HG02973 (cell line): ENCODE measurements around the gene RNF4.
"Not testable (repeated sequence)": the region's sequence is repeated elsewhere in the genome, so short reads cannot be mapped to it uniquely, and the experiment has no call there.

Experiments used
- ATAC-seq: cut with Tn5 transposase; IDR thresholded peaks from one replicate; pipeline ENCODE4 v1.9.1; 2021; ENCODE audit warnings: moderate library complexity; ENCODE audit not compliant: unreplicated experiment

The RNF4 gene

GRCh38 chr4:2516635-2517034 is 47.7 kb downstream of the RNF4 start:
- no peak for ATAC-seq

DNA sequence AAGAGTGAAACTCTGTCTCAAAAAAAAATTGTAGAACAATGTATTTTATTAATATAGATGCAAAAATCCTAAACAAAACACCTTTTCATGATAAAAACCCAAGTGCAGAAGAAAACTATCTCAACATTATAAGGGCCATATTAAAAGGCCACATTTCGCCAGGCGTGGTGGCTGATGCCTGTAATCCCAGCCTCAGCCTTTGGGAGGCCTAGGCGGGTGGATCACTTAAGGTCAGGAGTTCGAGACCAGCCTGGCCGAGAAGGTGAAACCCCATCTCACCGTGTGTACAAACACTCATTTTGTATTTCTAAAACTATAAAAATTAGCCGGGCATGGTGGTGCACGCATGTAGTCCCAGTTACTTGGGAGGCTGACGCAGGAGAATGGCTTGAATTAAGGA is 57.7 kb downstream of the RNF4 start:
- ATAC-seq, result no peak

GRCh38 chr4:2534904-2535375 is 66.0 kb downstream of the RNF4 start:
- no peak for ATAC-seq

DNA sequence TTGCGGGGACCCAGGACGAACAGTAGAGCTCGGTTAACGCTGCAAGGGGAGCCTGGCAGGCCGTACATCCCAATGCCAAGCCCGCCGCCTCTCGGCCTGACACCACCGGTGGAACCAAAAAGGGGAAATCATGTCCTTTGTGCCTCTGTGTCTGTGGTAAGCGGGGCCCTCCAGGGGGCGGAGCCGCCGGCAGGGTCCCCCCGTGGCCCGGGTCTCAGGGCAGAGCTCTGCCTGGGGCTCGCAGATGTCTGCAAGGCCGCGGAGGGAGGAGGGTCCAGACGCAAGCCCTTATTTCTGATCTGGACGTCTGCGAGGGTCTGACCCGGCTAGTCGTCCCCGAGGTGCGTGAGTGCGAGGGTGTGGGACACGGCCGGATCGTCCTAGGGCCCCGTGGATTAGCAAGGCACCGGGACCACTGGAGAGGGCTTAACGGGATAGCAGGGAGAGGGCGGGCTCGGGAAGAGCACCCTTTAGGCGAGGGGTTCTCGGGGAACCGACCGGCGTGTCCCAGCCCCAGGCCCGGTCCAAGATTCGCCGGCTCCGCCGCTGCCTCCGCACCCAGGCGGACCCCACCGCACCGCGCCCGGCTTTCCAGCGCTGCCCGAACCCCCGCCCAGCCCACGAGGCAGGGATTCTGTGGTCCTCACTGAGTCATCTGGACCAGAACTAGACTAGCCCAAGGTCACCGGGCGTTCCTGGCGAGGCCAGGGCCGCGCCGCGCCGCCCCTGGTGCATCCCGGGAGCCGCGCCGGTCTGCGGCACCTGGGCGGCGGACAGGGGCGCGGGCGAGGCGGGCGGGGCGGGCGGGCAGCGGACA is 66.7 kb downstream of the RNF4 start:
- ATAC-seq, result peak; percentile 11

DNA sequence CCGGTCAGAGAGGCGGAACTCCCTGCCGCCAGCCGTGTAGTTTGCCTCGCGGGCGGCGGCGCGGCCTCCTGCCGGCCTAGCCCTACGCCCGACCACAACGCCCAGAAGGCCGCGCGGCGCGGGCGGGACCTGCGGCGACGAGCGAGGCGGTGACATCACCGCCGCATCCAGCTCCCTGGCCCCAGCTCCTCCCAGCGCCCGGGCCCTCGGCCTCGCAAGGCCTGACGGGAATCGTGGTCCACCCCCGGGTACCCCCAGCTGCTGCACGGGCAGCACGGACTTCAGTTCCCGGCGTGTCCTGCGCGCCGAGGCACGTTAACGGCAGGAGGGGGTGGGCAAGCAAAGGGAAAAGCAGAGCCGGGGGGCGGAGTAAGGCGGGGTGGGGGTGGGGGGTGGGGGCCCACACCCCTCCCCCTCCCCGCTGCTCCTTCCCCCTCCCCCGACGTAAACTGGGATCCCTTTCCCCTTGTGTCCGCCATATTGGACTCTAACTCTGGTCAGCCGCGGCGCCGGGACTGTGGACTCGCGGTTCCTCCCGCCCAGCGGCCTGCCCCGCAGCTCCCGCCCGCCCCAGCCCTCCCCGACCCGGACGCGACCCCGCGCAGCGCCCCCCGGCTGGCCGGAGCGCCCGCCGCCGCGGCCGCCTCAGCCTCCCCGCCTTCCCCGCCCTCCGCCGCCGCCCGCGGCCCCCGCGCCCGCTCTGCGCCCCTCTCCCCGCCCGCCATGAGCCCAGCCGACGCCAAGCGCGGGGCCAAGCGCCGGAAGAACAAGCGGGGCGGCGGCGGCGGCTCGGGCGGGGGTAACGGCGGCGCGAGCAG is 67.5 kb downstream of the RNF4 start, which contains the start of gene FAM193A:
Gene FAM193A, plus strand, starts transcription at position 455 of the 818 bp plus-strand sequence. Its CDS starts 269 bp downstream, at position 724.
- ATAC-seq, result peak; percentile 87

- peak; percentile 25 for ATAC-seq
Observed at GRCh38 chr4:2537011-2537830, 68.3 kb downstream of the RNF4 start.

- not testable (repeated sequence) for ATAC-seq
Observed at GRCh38 chr4:2543580-2544191, 74.8 kb downstream of the RNF4 start.

DNA sequence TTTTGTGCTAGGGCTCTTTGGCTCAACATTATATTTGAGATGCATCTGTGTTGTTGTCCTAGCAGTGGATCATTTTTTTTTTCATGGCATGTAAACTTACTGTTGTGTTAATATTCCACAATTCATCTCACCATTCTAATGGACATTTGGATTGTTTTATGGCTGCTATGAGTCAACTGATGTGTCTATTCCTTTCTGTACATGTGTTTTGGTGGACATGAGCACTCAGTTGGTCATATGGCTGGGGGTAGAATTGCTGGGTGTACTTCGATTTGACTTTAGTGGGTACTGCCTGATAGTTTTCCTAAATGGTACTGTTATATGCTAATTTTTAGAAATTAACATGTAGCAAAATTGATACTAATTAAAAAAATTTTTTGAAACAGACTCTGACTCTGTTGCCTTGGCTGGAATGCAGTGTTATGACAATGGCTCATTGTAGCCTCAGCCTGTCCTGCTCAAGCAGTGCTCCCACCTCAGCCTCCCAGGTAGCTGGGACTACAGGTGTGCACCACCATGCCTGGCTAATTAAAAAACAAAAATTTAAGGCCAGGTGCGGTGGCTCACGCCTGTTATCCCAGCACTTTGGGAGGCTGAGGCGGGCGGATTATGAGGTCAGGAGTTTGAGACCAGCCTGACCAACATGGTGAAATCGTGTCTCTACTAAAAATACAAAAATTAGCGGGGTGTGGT is 76.6 kb downstream of the RNF4 start:
- ATAC-seq, result no peak

GRCh38 chr4:2546286-2546823 is 77.4 kb downstream of the RNF4 start:
- no peak for ATAC-seq

GRCh38 chr4:2546961-2547691 is 78.2 kb downstream of the RNF4 start:
- ATAC-seq, result not testable (repeated sequence)

GRCh38 chr4:2551118-2551517 is 82.2 kb downstream of the RNF4 start:
- ATAC-seq, result no peak

DNA sequence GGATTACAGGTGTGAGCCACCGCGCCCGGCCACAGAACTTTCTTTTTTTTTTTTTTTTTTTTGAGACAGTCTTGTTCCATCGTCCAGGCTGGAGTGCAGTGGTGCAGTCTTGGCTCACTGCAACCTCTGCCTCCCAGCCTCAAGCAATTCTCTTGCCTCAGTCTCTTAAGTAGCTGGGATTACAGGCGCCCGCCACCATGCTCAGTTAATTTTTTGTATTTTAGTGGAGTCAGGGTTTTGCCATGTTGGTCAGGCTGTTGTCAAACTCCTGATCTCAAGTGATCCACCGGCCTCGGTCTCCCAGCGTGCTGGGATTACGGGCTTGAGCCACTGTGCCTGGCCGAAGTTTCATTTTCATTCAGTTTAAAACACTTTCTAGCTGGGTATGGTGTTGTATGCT is 83.9 kb downstream of the RNF4 start:
- no peak for ATAC-seq

DNA sequence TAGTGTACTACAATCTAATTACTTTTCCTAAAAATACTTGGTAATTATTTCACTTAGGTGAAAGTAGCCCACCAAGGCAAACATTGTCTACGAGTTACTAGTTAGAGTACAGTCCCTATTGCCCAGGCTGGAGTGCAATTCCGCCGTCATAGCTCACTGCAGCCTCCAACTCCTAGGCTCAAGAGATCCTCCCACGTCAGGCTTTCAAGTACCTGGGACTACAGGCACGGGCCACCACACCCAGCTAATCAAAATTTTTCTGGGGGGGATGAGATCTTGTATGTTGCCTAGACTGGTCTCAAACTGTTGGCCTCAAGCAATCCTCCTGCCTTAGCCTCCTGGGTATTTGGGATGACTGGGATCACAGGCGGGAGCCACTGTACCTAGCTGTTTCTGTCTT is 89.4 kb downstream of the RNF4 start:
- ATAC-seq, result no peak

- no peak for ATAC-seq
Observed at GRCh38 chr4:2560167-2560566, 91.3 kb downstream of the RNF4 start.
